Psoas muscle (tissue), 8 donors: ENCODE data around the gene WSCD2. TPM values are rescaled to one million over a fixed set of nuclear protein-coding genes. Genes with fewer than 3 reads are reported as not detected.
A peak's percentile ranks its signal among the peaks of the same experiment; 100 is the strongest.

Source experiments
- ATAC-seq, 4 donors: fragments of 200-7000 bp; cut with Tn5 transposase; one replicate each; pipeline ENCODE4 v1.9.1; 2020; ENCODE audit warnings: moderate library complexity in 3 of 4, mild to moderate bottlenecking in 2 of 4
- DNase-seq, 2 donors: peaks; one replicate each; pipeline ENCODE4 v3.0.0-alpha.2; 2020
- H3K27ac ChIP-seq: fragments of 200-600 bp; one replicate; pipeline ENCODE4 v1.8.0; 2022
- H3K27me3 ChIP-seq, 3 donors: fragments of 200-600 bp in 1 of 3; one replicate each; pipeline versions ENCODE4 v1.6.1 to v1.8.0; 2013 to 2022; ENCODE audit warnings: low read length in 2 of 3, mild to moderate bottlenecking in 2 of 3, moderate library complexity in 1 of 3; ENCODE audit not compliant: insufficient read depth in 3 of 3
- H3K36me3 ChIP-seq, 2 donors: fragments of 200-600 bp in 1 of 2; one replicate each; pipeline versions ENCODE4 v1.6.1 to v1.8.0; 2013 to 2022; ENCODE audit warnings: low read depth in 1 of 2, mild to moderate bottlenecking in 1 of 2, moderate library complexity in 1 of 2; ENCODE audit not compliant: insufficient read depth in 1 of 2
- H3K4me1 ChIP-seq: fragments of 200-600 bp; one replicate; pipeline ENCODE4 v1.8.0; 2022
- H3K4me3 ChIP-seq: fragments of 200-600 bp; one replicate; pipeline ENCODE4 v1.8.0; 2022; ENCODE audit warnings: mild to moderate bottlenecking
- H3K9me3 ChIP-seq: fragments of 200-600 bp; one replicate; pipeline ENCODE4 v1.8.0; 2022
- CTCF ChIP-seq: fragments of 200-600 bp; IDR thresholded peaks from one replicate; pipeline ENCODE4 v1.8.0; 2022; ENCODE audit warnings: antibody characterized with exemption
- whole genome bisulfite sequencing, 3 donors: extraction: QIAGEN DNeasy Blood & Tissue Kit; methylation state at CpG; one replicate each; pipeline versions ENCODE4 v1.1.6 to v1.1.7; 2013; 5-methylcytosine and 5-hydroxymethylcytosine counted together
- intact Hi-C, 2 donors: fragments of 100-400 bp; cut with DNase I; formaldehyde crosslinking; loops; one replicate each; pipeline versions ENCODE4 v1.11.0 to v1.14.2; 2022
- polyA plus RNA-seq, 3 donors: library from polyadenylated mRNA; stranded (reverse); fragments of 200-250 nt; gene quantifications; one replicate each; pipeline ENCODE4 v1.2.3, GENCODE V29; 2013
- total RNA-seq, 4 donors: library from RNA; stranded (reverse); fragmentation: NEBNext Ultra II Directional in 2 of 4; extraction: Animal tissue kit (Norgen Biotek cat#: 25700) in 2 of 4; gene quantifications; one replicate each; pipeline versions ENCODE4 v1.2.1 to v1.2.4, GENCODE V29; 2021 to 2023
- donor health status: healthy with polysubstance abuse.
- donor health status: DM: no; HTN: no; CAD: no; lungs with moderate emphysema.
- donor health status: Bipolar disorder and iron deficiency.
- donor health status: healthy.
- donor health status: DM: yes; HTN: yes; CAD: no.
- donor health status: DM: no; HTN: no; CAD: no.
- donor health status: DM: no; HTN: no; CAD: no.
- donor health status: DM: yes; HTN: yes; CAD: no.

The WSCD2 gene
- total and polyA plus RNA-seq, 7 donors = 0.01 to 0.21 TPM; not detected in 5

- Histone ChIP-seq H3K4me1 (no peaks in the 10 kb centered on the region), H3K4me3 (no peak overlapping the region), H3K9me3 (no peaks in the 10 kb centered on the region), H3K36me3 (no peaks in the 10 kb centered on the region), H3K27ac (no peak overlapping the region), H3K27me3 (peaks cover 0 to 9% (median 0%) of the 10 kb centered on the region in 3 donors)
- ATAC-seq (no peak), DNase-seq (no peak)
- TF ChIP-seq CTCF = peak; percentile 12
- intact Hi-C loops = no loop called here
- 36 to 44% (median 43%) methylated on average over 3 of the region's 3 CpGs for WGBS, 3 donors
These were observed 30.0 kb upstream of the WSCD2 start for GRCh38 chr12:108099073-108099472.

GRCh38 chr12:108099778-108100489 lies 29.2 kb upstream of the WSCD2 start:
- Histone ChIP-seq H3K36me3 (no peaks in the 10 kb centered on the region), H3K4me3 (no peak overlapping the region), H3K4me1 (no peaks in the 10 kb centered on the region), H3K27me3 (peaks cover 0 to 6% (median 0%) of the 10 kb centered on the region in 3 donors), H3K9me3 (no peaks in the 10 kb centered on the region), H3K27ac (no peak overlapping the region)
- TF ChIP-seq CTCF = no peak
- no peak for DNase-seq
- intact Hi-C loops = no loop called here
- ATAC-seq = no peak
- 73 to 74% (median 73%) methylated on average over 4 of the region's 4 CpGs for WGBS, 3 donors

- intact Hi-C loops = no loop called here
- peaks cover 0 to 5% (median 0%) of the 10 kb centered on the region in 3 donors for H3K27me3 ChIP-seq
These were observed 27.4 kb upstream of the WSCD2 start for GRCh38 chr12:108101605-108102175.

GRCh38 chr12:108102363-108102762 lies 26.7 kb upstream of the WSCD2 start:
- no peaks in the 10 kb centered on the region for H3K4me1 ChIP-seq
- WGBS, 3 donors = 0 to 78% (median 30%) methylated on average over 1 of the region's 1 CpG
- no peak for TF ChIP-seq CTCF
- H3K9me3 ChIP-seq = no peaks in the 10 kb centered on the region
- no peak for ATAC-seq
- no peak for DNase-seq
- no peak overlapping the region for H3K27ac ChIP-seq
- H3K4me3 ChIP-seq = no peak overlapping the region
- no peaks in the 10 kb centered on the region for H3K36me3 ChIP-seq
- peaks cover 0 to 5% (median 0%) of the 10 kb centered on the region in 3 donors for H3K27me3 ChIP-seq
- intact Hi-C loops = no loop called here

More at GRCh38 chr12:108101605-108102175, 27.4 kb upstream of the WSCD2 start:
- no peaks in the 10 kb centered on the region for H3K9me3 ChIP-seq
- H3K4me3 ChIP-seq = no peak overlapping the region
- TF ChIP-seq CTCF = no peak
- no peaks in the 10 kb centered on the region for H3K4me1 ChIP-seq
- H3K27ac ChIP-seq = no peak overlapping the region
- no peaks in the 10 kb centered on the region for H3K36me3 ChIP-seq
- 63 to 72% (median 72%) methylated on average over 3 of the region's 3 CpGs for WGBS, 3 donors
- DNase-seq = no peak
- no peak for ATAC-seq
